ENCODE results near the gene CCDC88C. TPM values are rescaled to one million over a fixed set of nuclear protein-coding genes. Genes with fewer than 3 reads are reported as not detected.

CCDC88C gene
- total RNA-seq, 1 donor from 2014 or later: 48.2 TPM

DNA sequence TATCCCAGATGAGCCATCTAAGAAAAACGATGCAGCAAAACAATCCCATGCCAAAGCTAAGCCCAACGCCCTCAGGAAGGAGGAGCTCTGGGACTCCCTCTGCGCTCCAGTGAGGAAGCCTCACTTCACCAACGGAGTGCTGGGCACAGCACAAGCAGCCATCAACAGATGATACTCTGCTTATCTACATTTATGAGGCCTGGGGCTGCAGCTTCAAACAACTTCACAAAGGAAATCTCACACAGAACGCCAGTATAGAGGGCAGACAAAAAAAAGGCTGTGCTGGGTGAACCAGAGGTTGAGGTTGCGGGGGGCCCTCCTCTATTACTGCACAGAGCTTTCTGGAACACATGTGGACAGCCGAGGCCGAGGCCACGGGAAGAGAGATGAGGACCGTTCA lies 138.3 kb downstream of the CCDC88C start:
- Mint-ChIP-seq H3K27me3 (ENCODE audit: unreplicated experiment) (no peaks in the 10 kb centered on the region), H3K9me3 (ENCODE audit: unreplicated experiment) (no peaks in the 10 kb centered on the region), H3K4me1 (ENCODE audit: unreplicated experiment) (peaks cover 4% of the 10 kb centered on the region), H3K27ac (ENCODE audit: unreplicated experiment) (no peak overlapping the region), H3K4me3 (ENCODE audit: unreplicated experiment) (no peak overlapping the region), H3K36me3 (ENCODE audit: low read depth, unreplicated experiment) (peaks cover 20% of the 10 kb centered on the region)
- no peak for DNase-seq (ENCODE audit: low spot score)
- no peak for TF ChIP-seq CTCF (IDR thresholded peaks at IDR 0.05; ENCODE audit: unreplicated experiment)

DNA sequence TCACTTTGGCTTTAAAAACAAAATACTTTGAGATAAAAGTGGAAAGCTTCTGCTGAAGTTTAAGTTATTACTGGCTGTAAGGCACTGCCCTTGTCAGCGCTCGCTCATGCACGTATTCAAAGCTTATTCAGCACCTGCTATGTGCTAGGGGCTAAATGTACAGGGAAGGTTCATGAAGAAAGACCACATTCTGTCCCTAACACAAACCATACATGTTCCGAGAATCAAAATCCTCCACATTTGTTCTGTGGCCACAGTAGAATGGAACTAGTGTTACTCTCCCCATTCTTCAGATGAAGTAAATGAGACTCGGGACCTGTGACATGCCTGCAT lies 139.3 kb downstream of the CCDC88C start:
- TF ChIP-seq CTCF (IDR thresholded peaks at IDR 0.05; ENCODE audit: unreplicated experiment): no peak
- Mint-ChIP-seq H3K4me1 (ENCODE audit: unreplicated experiment) (peaks cover 2% of the 10 kb centered on the region), H3K27me3 (ENCODE audit: unreplicated experiment) (no peaks in the 10 kb centered on the region), H3K9me3 (ENCODE audit: unreplicated experiment) (no peaks in the 10 kb centered on the region), H3K4me3 (ENCODE audit: unreplicated experiment) (no peak overlapping the region), H3K27ac (ENCODE audit: unreplicated experiment) (no peak overlapping the region), H3K36me3 (ENCODE audit: low read depth, unreplicated experiment) (peaks cover 13% of the 10 kb centered on the region)
- no peak for DNase-seq (ENCODE audit: low spot score)

GRCh38 chr14:91277546-91278382 lies 139.9 kb downstream of the CCDC88C start:
- H3K4me3 Mint-ChIP-seq (ENCODE audit: unreplicated experiment): no peak overlapping the region
- no peak overlapping the region for H3K27ac Mint-ChIP-seq (ENCODE audit: unreplicated experiment)
- H3K36me3 Mint-ChIP-seq (ENCODE audit: low read depth, unreplicated experiment): peaks cover 13% of the 10 kb centered on the region
- no peaks in the 10 kb centered on the region for H3K27me3 Mint-ChIP-seq (ENCODE audit: unreplicated experiment)
- H3K9me3 Mint-ChIP-seq (ENCODE audit: unreplicated experiment): no peaks in the 10 kb centered on the region
- TF ChIP-seq CTCF (IDR thresholded peaks at IDR 0.05; ENCODE audit: unreplicated experiment): no peak
- H3K4me1 Mint-ChIP-seq (ENCODE audit: unreplicated experiment): peaks cover 2% of the 10 kb centered on the region
- no peak for DNase-seq (ENCODE audit: low spot score)

DNA sequence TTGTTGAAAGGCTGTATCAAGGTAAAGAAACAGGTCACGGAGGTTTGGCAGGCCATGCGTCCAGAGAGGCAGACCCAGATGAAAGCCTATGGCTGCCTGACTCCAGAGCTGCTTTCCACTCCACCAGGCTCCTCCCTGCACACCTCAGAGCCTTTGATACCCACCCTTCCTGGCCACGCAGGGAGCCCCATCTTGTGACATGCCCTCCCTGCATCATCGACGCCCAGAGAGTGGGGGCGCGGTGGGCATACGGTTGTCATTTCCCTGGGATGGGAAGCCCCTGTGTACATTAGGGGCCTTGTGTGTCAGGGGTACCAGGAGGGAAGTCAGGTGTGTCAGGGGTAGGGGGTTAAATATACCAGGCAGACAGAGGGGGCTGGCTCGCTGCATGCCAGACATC lies 142.8 kb downstream of the CCDC88C start:
- peaks cover 16% of the 10 kb centered on the region for H3K36me3 Mint-ChIP-seq (ENCODE audit: low read depth, unreplicated experiment)
- H3K4me3 Mint-ChIP-seq (ENCODE audit: unreplicated experiment): peak overlapping the region; percentile 47
- H3K9me3 Mint-ChIP-seq (ENCODE audit: unreplicated experiment): no peaks in the 10 kb centered on the region

More for the DNA sequence above, 142.8 kb downstream of the CCDC88C start:
- DNase-seq (ENCODE audit: low spot score): no peak
- no peak for TF ChIP-seq CTCF (IDR thresholded peaks at IDR 0.05; ENCODE audit: unreplicated experiment)
- Mint-ChIP-seq H3K4me1 (ENCODE audit: unreplicated experiment) (peaks cover 15% of the 10 kb centered on the region), H3K27ac (ENCODE audit: unreplicated experiment) (no peak overlapping the region), H3K27me3 (ENCODE audit: unreplicated experiment) (no peaks in the 10 kb centered on the region)

Measured in endothelial cell (in vitro differentiated cells).